ENCODE measurements around the gene DNAJB12. TPM values are rescaled to one million over a fixed set of nuclear protein-coding genes. Genes with fewer than 3 reads are reported as not detected.
"Not testable (repeated sequence)": the region's sequence is repeated elsewhere in the genome, so short reads cannot be mapped to it uniquely, and the experiment has no call there.

DNAJB12 gene
- total RNA-seq, 1 donor from 2014 or later = 32.1 TPM

DNA sequence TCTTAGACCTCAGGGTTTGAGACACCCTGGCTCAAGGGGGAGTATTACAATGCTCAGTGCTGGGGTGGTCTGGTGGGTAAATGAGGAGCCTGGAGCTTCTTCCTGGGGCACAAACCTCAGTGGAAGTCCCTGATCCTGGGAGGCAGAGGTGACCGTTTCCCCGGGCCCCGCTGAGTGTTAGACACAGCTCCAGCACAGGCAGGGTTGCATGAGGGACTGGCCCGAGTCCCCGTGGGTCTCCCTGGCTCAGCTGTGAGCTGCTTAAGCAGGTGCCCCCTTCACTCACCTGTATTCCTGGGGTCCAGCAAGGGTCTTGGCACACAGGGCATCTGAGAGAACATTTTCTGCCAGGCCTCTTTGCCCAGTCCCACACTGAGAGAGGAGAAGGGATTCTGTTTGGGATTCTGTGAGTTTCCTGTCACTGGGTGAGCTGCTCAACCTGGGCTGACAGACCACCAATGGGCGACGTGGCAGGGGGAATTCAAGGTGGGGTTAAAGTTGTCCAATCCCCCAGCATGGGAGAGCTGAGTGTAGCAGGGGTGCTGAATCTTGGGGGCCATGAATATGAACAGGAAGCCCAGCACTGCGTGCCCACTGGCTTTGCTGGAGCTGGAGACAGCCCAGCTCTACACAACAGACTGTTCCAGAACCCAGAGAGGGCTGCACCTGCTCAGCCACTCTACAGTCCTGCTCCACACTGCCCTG lies 51.1 kb downstream of the DNAJB12 start:
- Mint-ChIP-seq H3K27me3 (ENCODE audit: low read depth) (no peaks in the 10 kb centered on the region), H3K4me3 (no peak overlapping the region), H3K9me3 (no peaks in the 10 kb centered on the region), H3K27ac (no peak overlapping the region), H3K4me1 (peaks cover 8% of the 10 kb centered on the region), H3K36me3 (no peaks in the 10 kb centered on the region)
- DNase-seq (ENCODE audit: low spot score in 2 of 2, unreplicated experiment in 2 of 2) = no peak
- TF ChIP-seq, protein P1, sequence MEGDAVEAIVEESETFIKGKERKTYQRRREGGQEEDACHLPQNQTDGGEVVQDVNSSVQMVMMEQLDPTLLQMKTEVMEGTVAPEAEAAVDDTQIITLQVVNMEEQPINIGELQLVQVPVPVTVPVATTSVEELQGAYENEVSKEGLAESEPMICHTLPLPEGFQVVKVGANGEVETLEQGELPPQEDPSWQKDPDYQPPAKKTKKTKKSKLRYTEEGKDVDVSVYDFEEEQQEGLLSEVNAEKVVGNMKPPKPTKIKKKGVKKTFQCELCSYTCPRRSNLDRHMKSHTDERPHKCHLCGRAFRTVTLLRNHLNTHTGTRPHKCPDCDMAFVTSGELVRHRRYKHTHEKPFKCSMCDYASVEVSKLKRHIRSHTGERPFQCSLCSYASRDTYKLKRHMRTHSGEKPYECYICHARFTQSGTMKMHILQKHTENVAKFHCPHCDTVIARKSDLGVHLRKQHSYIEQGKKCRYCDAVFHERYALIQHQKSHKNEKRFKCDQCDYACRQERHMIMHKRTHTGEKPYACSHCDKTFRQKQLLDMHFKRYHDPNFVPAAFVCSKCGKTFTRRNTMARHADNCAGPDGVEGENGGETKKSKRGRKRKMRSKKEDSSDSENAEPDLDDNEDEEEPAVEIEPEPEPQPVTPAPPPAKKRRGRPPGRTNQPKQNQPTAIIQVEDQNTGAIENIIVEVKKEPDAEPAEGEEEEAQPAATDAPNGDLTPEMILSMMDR (IDR thresholded peaks at IDR 0.05; ENCODE audit: unreplicated experiment) = no peak

DNA sequence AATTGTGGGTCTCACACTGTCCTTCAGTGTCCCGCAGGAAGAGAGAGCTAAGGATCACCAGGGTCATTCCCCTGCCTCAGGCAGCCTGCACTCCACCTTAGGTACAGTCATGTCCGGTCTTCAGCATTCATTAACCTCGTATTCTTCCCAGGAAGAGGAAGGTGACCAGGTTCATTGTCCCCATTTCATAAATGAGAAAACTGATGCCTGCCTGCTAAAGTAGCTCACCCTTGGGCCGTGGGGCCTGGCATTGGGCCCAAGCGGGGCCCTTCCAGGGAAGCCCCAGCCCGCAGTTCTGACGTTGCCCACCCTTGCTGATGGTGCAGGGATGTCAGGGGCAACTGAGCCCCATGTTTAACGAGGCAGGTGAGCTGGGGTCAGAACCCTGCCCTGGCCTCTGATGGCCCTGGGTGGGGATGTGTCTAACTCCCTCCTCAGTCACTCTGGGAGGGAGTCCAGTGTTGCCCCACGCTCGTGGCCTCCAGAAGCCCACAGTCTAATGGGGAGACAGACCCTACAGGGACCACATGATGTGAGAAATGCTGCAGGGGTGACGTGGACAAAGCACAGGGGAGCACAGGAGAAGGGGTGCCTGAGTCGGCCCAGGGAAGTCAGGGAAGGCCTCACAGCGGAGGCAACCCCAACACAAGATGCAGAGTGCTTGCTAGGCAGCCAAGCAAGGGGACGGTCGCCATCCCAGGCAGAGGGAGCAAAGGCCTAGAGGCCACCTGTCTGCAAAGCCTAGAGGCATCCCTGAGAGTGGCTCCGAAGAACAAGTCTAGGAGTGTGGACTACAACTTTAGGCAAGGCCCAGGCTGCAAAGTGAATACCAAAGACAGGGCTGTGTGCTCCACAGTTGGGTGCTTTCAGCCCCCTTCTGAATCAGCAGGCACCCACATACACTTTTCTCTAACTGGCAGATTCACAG lies 55.9 kb downstream of the DNAJB12 start:
- Mint-ChIP-seq H3K27me3 (ENCODE audit: low read depth) (no peaks in the 10 kb centered on the region), H3K4me1 (peaks cover 14% of the 10 kb centered on the region), H3K4me3 (no peak overlapping the region), H3K27ac (peak overlapping the region; percentile 9), H3K36me3 (no peaks in the 10 kb centered on the region), H3K9me3 (no peaks in the 10 kb centered on the region)
- TF ChIP-seq, protein P1 (IDR thresholded peaks at IDR 0.05; ENCODE audit: unreplicated experiment) = no peak
- DNase-seq (ENCODE audit: low spot score in 2 of 2, unreplicated experiment in 2 of 2) = no peak

DNA sequence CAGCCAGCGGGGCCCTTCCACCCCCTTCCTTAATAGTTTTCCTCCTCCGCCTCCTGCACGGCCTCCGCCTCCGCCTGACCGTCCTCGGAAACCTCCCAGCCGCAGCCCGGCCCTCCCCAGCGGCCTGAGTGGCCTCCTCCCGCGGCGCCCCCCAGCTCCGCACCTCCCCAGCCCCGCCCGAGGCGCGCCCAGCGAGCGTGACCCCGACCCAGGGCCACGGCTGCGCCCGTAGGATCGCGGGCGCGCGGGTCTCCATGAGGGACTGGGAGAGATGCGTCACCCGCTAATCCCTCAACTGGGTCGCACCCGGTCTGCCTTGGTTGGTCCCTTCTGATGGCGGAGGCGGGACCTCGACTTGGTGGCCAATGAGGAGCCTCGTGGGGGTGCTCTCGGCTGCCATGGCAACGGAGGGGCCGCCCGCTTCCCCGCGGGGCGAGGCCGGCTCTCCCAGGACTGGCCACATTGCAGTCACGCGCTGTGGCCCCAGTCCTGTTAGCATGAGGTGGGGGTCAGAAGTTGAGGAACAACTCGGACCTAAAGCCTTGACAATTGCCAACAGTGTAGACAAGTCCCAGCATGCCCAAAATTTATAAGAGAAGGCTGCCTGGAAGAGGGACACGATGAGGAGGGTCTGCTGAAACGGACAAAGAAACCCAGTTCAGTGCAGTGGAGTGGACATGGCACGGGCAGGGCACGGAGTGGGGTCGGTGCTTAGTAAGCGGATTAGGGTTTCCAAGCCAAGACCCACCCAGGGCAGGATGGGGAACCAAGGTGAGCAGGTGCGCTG lies 56.7 kb downstream of the DNAJB12 start:
- Mint-ChIP-seq H3K27ac (peak overlapping the region; percentile 79), H3K4me1 (peaks cover 14% of the 10 kb centered on the region), H3K27me3 (ENCODE audit: low read depth) (no peaks in the 10 kb centered on the region), H3K36me3 (no peaks in the 10 kb centered on the region), H3K4me3 (peak overlapping the region; percentile 69), H3K9me3 (no peaks in the 10 kb centered on the region)
- TF ChIP-seq, protein P1 (IDR thresholded peaks at IDR 0.05; ENCODE audit: unreplicated experiment) = no peak
- DNase-seq (ENCODE audit: low spot score in 2 of 2, unreplicated experiment in 2 of 2) = peak; percentile 89 to 93

DNA sequence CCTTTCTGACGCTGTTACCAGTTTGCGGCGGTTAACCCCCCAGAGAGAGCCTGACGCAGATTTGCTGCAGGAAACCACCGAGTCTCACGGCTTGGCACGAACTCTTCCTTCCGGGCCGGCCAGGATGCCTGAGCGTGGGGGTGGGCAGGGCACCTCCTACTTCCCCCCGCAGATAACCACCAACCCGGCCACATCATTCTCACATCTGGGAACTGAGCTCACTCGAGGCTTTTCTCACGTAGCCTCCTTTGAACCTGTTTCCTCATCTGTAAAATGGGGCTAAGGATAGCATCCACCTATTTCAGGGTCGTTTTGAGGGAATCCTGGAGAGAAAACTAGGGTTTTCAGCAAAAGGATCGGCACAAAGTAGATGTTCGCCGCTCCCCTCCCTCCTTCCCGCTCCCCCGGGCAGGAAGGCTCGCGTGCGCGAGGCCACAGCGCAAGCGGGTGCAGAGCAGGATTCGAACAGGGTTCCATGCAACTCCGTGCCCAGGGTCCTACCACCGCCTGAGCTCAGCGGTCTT lies 57.4 kb downstream of the DNAJB12 start:
- H3K36me3 Mint-ChIP-seq = no peaks in the 10 kb centered on the region
- H3K27ac Mint-ChIP-seq = peak overlapping the region; percentile 50
- H3K4me3 Mint-ChIP-seq = peak overlapping the region; percentile 69
- TF ChIP-seq, protein P1 (IDR thresholded peaks at IDR 0.05; ENCODE audit: unreplicated experiment) = no peak
- no peaks in the 10 kb centered on the region for H3K9me3 Mint-ChIP-seq
- H3K4me1 Mint-ChIP-seq = peaks cover 20% of the 10 kb centered on the region
- no peaks in the 10 kb centered on the region for H3K27me3 Mint-ChIP-seq (ENCODE audit: low read depth)
- DNase-seq (ENCODE audit: low spot score in 2 of 2, unreplicated experiment in 2 of 2) = no peak

DNA sequence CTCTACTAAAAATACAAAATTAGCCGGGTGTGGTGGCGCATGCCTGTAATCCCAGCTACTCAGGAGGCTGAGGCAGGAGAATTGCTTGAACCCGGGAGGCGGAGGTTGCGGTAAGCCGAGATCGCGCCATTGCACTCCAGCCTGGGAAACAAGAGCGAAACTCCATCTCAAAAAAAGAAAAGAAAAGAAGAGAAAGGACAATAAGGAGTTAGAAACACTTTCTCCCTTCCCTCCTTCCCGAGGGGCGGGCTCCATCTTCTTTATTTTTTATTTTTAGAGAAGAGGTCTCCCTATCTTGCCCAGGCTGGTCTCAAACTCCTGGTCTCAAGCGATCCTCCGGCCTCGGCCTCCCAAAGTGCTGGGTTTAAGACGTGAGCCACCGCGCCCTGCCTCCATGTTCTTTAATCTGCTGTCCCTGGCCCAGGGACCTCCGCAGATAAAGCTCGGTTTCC lies 57.9 kb downstream of the DNAJB12 start:
- H3K27ac Mint-ChIP-seq = peak overlapping the region; percentile 50
- not testable (repeated sequence) for H3K36me3 Mint-ChIP-seq; H3K27me3 Mint-ChIP-seq (ENCODE audit: low read depth); DNase-seq (ENCODE audit: low spot score in 2 of 2, unreplicated experiment in 2 of 2); H3K9me3 Mint-ChIP-seq
- H3K4me1 Mint-ChIP-seq = peaks cover 23% of the 10 kb centered on the region
- peak overlapping the region; percentile 69 for H3K4me3 Mint-ChIP-seq

All from mesothelial cell of epicardium (in vitro differentiated cells).